NCI-H1417 (cell line): ENCODE data around the gene HOXB8.
A peak's percentile ranks its signal among the peaks of the same experiment; 100 is the strongest.

Experiments
- DNase-seq, 3 experiments: peaks; one replicate each; lab custom pipeline; 2025; lab: John Stamatoyannopoulos, UW

HOXB8 gene

GRCh38 chr17:48615047-48615962, at the start of gene HOXB8:
TSS of gene HOXB8 (minus strand) at chr17:48615292. CDS start at chr17:48614704, 588 bp downstream.
- DNase-seq: peak in 2 of 3 experiments; percentile 25 to 60

- peak in 1 of 3 experiments; percentile 20 for DNase-seq
Measured at GRCh38 chr17:48663134-48663924, 48.2 kb upstream of the HOXB8 start.

GRCh38 chr17:48655913-48656312, 40.8 kb upstream of the HOXB8 start:
- no peak for DNase-seq

- no peak for DNase-seq
Measured at GRCh38 chr17:48649741-48650140, 34.6 kb upstream of the HOXB8 start.

- no peak for DNase-seq
Measured at GRCh38 chr17:48647963-48648245, 32.8 kb upstream of the HOXB8 start.

- peak in 2 of 3 experiments; percentile 62 to 71 for DNase-seq
Measured at GRCh38 chr17:48647103-48647962, 32.2 kb upstream of the HOXB8 start.

- peak; percentile 62 to 72 (median 62) for DNase-seq
Measured at GRCh38 chr17:48646183-48647102, 31.4 kb upstream of the HOXB8 start.

GRCh38 chr17:48645639-48646182, 30.6 kb upstream of the HOXB8 start:
- no peak for DNase-seq

- DNase-seq: no peak
Measured at GRCh38 chr17:48644910-48645557, 29.9 kb upstream of the HOXB8 start.

- DNase-seq: no peak
Measured at GRCh38 chr17:48644159-48644558, 29.1 kb upstream of the HOXB8 start.

GRCh38 chr17:48643697-48644012, 28.6 kb upstream of the HOXB8 start:
- no peak for DNase-seq

- DNase-seq: no peak
Measured at GRCh38 chr17:48642843-48643696, 28.0 kb upstream of the HOXB8 start.

GRCh38 chr17:48642059-48642842, 27.2 kb upstream of the HOXB8 start:
- DNase-seq: peak in 2 of 3 experiments; percentile 34 to 37

GRCh38 chr17:48641541-48642058, 26.5 kb upstream of the HOXB8 start:
- DNase-seq: peak in 2 of 3 experiments; percentile 42 to 63

GRCh38 chr17:48640858-48641180, 25.7 kb upstream of the HOXB8 start:
- DNase-seq: no peak

- DNase-seq: no peak
Measured at GRCh38 chr17:48639982-48640857, 25.1 kb upstream of the HOXB8 start.

- DNase-seq: no peak
Measured at GRCh38 chr17:48639136-48639535, 24.0 kb upstream of the HOXB8 start.
